Measurements from ENCODE around the gene PIK3R1. TPM values are rescaled to one million over a fixed set of nuclear protein-coding genes. Genes with fewer than 3 reads are reported as not detected.

Gene PIK3R1
- total RNA-seq, 1 donor from 2014 or later: 89.7 TPM

GRCh38 chr5:68259700-68260099 is 44.1 kb downstream of the PIK3R1 start:
- no peaks in the 10 kb centered on the region for H3K27me3 Mint-ChIP-seq
- no peak for DNase-seq (ENCODE audit: low spot score, unreplicated experiment)
- H3K36me3 Mint-ChIP-seq (ENCODE audit: insufficient read depth): no peaks in the 10 kb centered on the region
- TF ChIP-seq CTCF (IDR thresholded peaks at IDR 0.05; ENCODE audit: unreplicated experiment): no peak
- H3K4me3 Mint-ChIP-seq (ENCODE audit: low read depth): no peak overlapping the region
- no peak overlapping the region for H3K27ac Mint-ChIP-seq
- H3K4me1 Mint-ChIP-seq (ENCODE audit: low read depth): peaks cover 10% of the 10 kb centered on the region
- no peaks in the 10 kb centered on the region for H3K9me3 Mint-ChIP-seq (ENCODE audit: low read depth)

- no peak overlapping the region for H3K4me3 Mint-ChIP-seq (ENCODE audit: low read depth)
- DNase-seq (ENCODE audit: low spot score, unreplicated experiment): no peak
- TF ChIP-seq CTCF (IDR thresholded peaks at IDR 0.05; ENCODE audit: unreplicated experiment): no peak
- H3K36me3 Mint-ChIP-seq (ENCODE audit: insufficient read depth): peaks cover 1% of the 10 kb centered on the region
- no peaks in the 10 kb centered on the region for H3K27me3 Mint-ChIP-seq
- no peaks in the 10 kb centered on the region for H3K9me3 Mint-ChIP-seq (ENCODE audit: low read depth)
- H3K4me1 Mint-ChIP-seq (ENCODE audit: low read depth): peaks cover 12% of the 10 kb centered on the region
- H3K27ac Mint-ChIP-seq: no peak overlapping the region
Measured at GRCh38 chr5:68260467-68260866, 44.9 kb downstream of the PIK3R1 start.

GRCh38 chr5:68261169-68261568 is 45.6 kb downstream of the PIK3R1 start:
- DNase-seq (ENCODE audit: low spot score, unreplicated experiment): no peak
- Mint-ChIP-seq H3K36me3 (ENCODE audit: insufficient read depth) (peaks cover 1% of the 10 kb centered on the region), H3K4me3 (ENCODE audit: low read depth) (no peak overlapping the region), H3K27ac (no peak overlapping the region), H3K27me3 (no peaks in the 10 kb centered on the region), H3K4me1 (ENCODE audit: low read depth) (peaks cover 15% of the 10 kb centered on the region), H3K9me3 (ENCODE audit: low read depth) (no peaks in the 10 kb centered on the region)
- TF ChIP-seq CTCF (IDR thresholded peaks at IDR 0.05; ENCODE audit: unreplicated experiment): no peak

- H3K27me3 Mint-ChIP-seq: no peaks in the 10 kb centered on the region
- no peaks in the 10 kb centered on the region for H3K9me3 Mint-ChIP-seq (ENCODE audit: low read depth)
- no peak for DNase-seq (ENCODE audit: low spot score, unreplicated experiment)
- no peak overlapping the region for H3K4me3 Mint-ChIP-seq (ENCODE audit: low read depth)
- peaks cover 18% of the 10 kb centered on the region for H3K4me1 Mint-ChIP-seq (ENCODE audit: low read depth)
- no peak overlapping the region for H3K27ac Mint-ChIP-seq
- TF ChIP-seq CTCF (IDR thresholded peaks at IDR 0.05; ENCODE audit: unreplicated experiment): peak; percentile 21
- peaks cover 1% of the 10 kb centered on the region for H3K36me3 Mint-ChIP-seq (ENCODE audit: insufficient read depth)
Measured at GRCh38 chr5:68261569-68262065, 46.1 kb downstream of the PIK3R1 start.

GRCh38 chr5:68264024-68264956 is 48.7 kb downstream of the PIK3R1 start:
- Mint-ChIP-seq H3K4me3 (ENCODE audit: low read depth) (no peak overlapping the region), H3K9me3 (ENCODE audit: low read depth) (no peaks in the 10 kb centered on the region)

More at GRCh38 chr5:68264024-68264956, 48.7 kb downstream of the PIK3R1 start:
- TF ChIP-seq CTCF (IDR thresholded peaks at IDR 0.05; ENCODE audit: unreplicated experiment): no peak
- Mint-ChIP-seq H3K27ac (peak overlapping the region; percentile 62), H3K36me3 (ENCODE audit: insufficient read depth) (peaks cover 1% of the 10 kb centered on the region), H3K4me1 (ENCODE audit: low read depth) (peaks cover 28% of the 10 kb centered on the region), H3K27me3 (no peaks in the 10 kb centered on the region)
- no peak for DNase-seq (ENCODE audit: low spot score, unreplicated experiment)
